K562 (cell line): ENCODE results near the gene TET2. TPM values are rescaled to one million over a fixed set of nuclear protein-coding genes. Genes with fewer than 3 reads are reported as not detected.

Source experiments
- CHD7 ChIP-seq: fragments of 200-600 bp; sonication (generic); IDR thresholded peaks from one replicate; pipeline ENCODE4 v1.6.1; 2012; ENCODE audit warnings: mild to moderate bottlenecking, low read depth, low read length, inconsistent platforms
- PTBP1 ChIP-seq: fragments of 200-400 bp; formaldehyde crosslinking; IDR thresholded peaks from 2 replicates; pipeline ENCODE4 v1.6.1; 2017; ENCODE audit warnings: low read depth, low read length
- TBL1XR1 ChIP-seq, 2 experiments: IDR thresholded peaks; 2 replicates each; pipeline ENCODE4 v1.6.1; 2012; ENCODE audit warnings: improper control_type of control experiment in 2 of 2, low read length in 2 of 2, mild to moderate bottlenecking in 1 of 2
- ZFX ChIP-seq: sonication (generic); formaldehyde crosslinking; IDR thresholded peaks from 2 replicates; pipeline ENCODE4 v1.8.0; 2022; ENCODE audit warnings: mild to moderate bottlenecking, missing genetic modification reagents, moderate library complexity
- ZNF3 ChIP-seq: fragments of 250-450 bp; sonication (Bioruptor Pico); IDR thresholded peaks from 2 replicates; pipeline ENCODE4 v1.5.0; 2021; ENCODE audit warnings: mild to moderate bottlenecking, moderate library complexity
- ZNF764 ChIP-seq: fragments of 250-450 bp; sonication (Bioruptor Pico); IDR thresholded peaks from 2 replicates; pipeline ENCODE4 v1.4.0; 2020; ENCODE audit warnings: low read depth, mild to moderate bottlenecking, moderate library complexity
- polyA plus RNA-seq, 8 experiments: library from polyadenylated mRNA; depleted of rRNA in 4 of 8; stranded (reverse) in 5 of 8; unstranded in 3 of 8; fragments of >200 nt; fragmentation: Nextera tagmentation in 2 of 8; fragmentation: Illumina TruSeq in 1 of 8; extraction: Ambion mirVana in 2 of 8; extraction: Trizol in 1 of 8; gene quantifications; 2 replicates each; pipeline versions ENCODE4 v1.2.1 to v1.2.3, GENCODE V29; 2011 to 2014; ENCODE audit warnings: inconsistent platforms in 1 of 8, missing spikeins in 1 of 8
- total RNA-seq, 7 experiments: library from RNA; depleted of rRNA in 6 of 7; stranded (reverse); fragments of >200 nt in 6 of 7; fragmentation: Illumina TruSeq in 2 of 7; extraction: Trizol in 2 of 7; gene quantifications; 2 replicates each; pipeline versions ENCODE4 v1.2.1 to v1.2.3, GENCODE V29; 2011 to 2021; ENCODE audit warnings: low replicate concordance in 1 of 7

Gene TET2
- total and polyA plus RNA-seq, 9 of the 15 experiments (the other 6 are each of a cell fraction or from before 2014, with no cell fraction given), result 0.80 to 11.1 (median 4.9) TPM

DNA sequence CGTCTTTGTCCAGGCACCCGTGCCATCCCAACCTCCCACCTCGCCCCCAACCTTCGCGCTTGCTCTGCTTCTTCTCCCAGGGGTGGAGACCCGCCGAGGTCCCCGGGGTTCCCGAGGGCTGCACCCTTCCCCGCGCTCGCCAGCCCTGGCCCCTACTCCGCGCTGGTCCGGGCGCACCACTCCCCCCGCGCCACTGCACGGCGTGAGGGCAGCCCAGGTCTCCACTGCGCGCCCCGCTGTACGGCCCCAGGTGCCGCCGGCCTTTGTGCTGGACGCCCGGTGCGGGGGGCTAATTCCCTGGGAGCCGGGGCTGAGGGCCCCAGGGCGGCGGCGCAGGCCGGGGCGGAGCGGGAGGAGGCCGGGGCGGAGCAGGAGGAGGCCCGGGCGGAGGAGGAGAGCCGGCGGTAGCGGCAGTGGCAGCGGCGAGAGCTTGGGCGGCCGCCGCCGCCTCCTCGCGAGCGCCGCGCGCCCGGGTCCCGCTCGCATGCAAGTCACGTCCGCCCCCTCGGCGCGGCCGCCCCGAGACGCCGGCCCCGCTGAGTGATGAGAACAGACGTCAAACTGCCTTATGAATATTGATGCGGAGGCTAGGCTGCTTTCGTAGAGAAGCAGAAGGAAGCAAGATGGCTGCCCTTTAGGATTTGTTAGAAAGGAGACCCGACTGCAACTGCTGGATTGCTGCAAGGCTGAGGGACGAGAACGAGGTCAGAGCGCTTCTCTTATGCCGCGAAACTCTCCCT lies at the start of gene TET2 (continued):
- TF ChIP-seq CHD7 (no peak), PTBP1 (no peak), ZNF764 (CRISPR knock-in tag) (no peak), ZNF3 (CRISPR knock-in tag) (no peak), ZFX (CRISPR knock-in tag) (peak; percentile 84), TBL1XR1 (IDR thresholded peaks at IDR 0.05; ENCODE audit: low read length in 2 of 2) (no peak)
